GM12878 (cell line): Measurements from ENCODE around the gene CNTN6. TPM values are rescaled to one million over a fixed set of nuclear protein-coding genes. Genes with fewer than 3 reads are reported as not detected.

Experiments
- ATAC-seq: fragments of 200-7000 bp; cut with Tn5 transposase; 3 replicates; pipeline ENCODE4 v1.9.1; 2020; ENCODE audit warnings: mild to moderate bottlenecking, moderate library complexity
- BruUV-seq: library from RNA; stranded (reverse); fragments of 400-500 nt; replicated peaks from 2 replicates; lab custom pipeline; 2021; lab: Mats Ljungman, UMichigan
- CTCF ChIA-PET: fragments of 300-600 bp; sonication (Branson Sonifier 250); formaldehyde crosslinking; extraction: SDS; loops from one replicate; lab custom pipeline; 2021; ENCODE audit warnings: inconsistent platforms; lab: Yijun Ruan, JAX
- POLR2A ChIA-PET: fragments of 350-600 bp; formaldehyde crosslinking; extraction: SDS; loops from one replicate; lab custom pipeline; 2021; ENCODE audit warnings: inconsistent platforms; lab: Charles Lee
- RAD21 ChIA-PET: fragments of 300-600 bp; sonication (Branson Sonifier 250); formaldehyde crosslinking; loops from one replicate; lab custom pipeline; 2023; ENCODE audit warnings: antibody characterized with exemption; ENCODE audit not compliant: unreplicated experiment; lab: Charles Lee
- SMC1A ChIA-PET: fragments of 300-600 bp; sonication (Branson Sonifier 250); formaldehyde crosslinking; loops from one replicate; lab custom pipeline; 2023; ENCODE audit not compliant: unreplicated experiment, uncharacterized antibody; lab: Charles Lee
- DNase-seq: peaks from one replicate; pipeline ENCODE4 v3.0.0-alpha.2; 2011; ENCODE audit warnings: low read depth, low spot score
- FAIRE-seq: peaks from 3 replicates; lab custom pipeline; 2011; peaks lifted over from hg19 to GRCh38; lab: Jason Lieb, UNC
- H2AFZ ChIP-seq: 2 replicates; pipeline ENCODE4 v1.6.0; 2011; ENCODE audit warnings: low read depth, low read length, control low read depth; ENCODE audit not compliant: control insufficient read depth
- H3K27ac ChIP-seq: 2 replicates; pipeline ENCODE4 v1.5.1; 2011; ENCODE audit warnings: control low read depth; ENCODE audit not compliant: control insufficient read depth, insufficient read depth
- H3K27me3 ChIP-seq, 2 experiments: replicated peaks in 1 of 2; 2 replicates each; pipeline versions ENCODE4 v1.6.0 to v1.6.1; 2011; ENCODE audit warnings: low read length in 1 of 2; ENCODE audit not compliant: control insufficient read depth in 2 of 2, insufficient read depth in 2 of 2
- H3K36me3 ChIP-seq, 2 experiments: 2 replicates each; pipeline ENCODE4 v1.5.1; 2011; ENCODE audit warnings: low read length in 1 of 2; ENCODE audit not compliant: control insufficient read depth in 2 of 2, insufficient read depth in 2 of 2
- H3K4me1 ChIP-seq: 2 replicates; pipeline ENCODE4 v1.6.1; 2011; ENCODE audit warnings: mild to moderate bottlenecking, low read length, moderate library complexity, mixed read lengths; ENCODE audit not compliant: control insufficient read depth, insufficient read depth
- H3K4me2 ChIP-seq: 2 replicates; pipeline ENCODE4 v1.6.0; 2011; ENCODE audit warnings: control low read depth; ENCODE audit not compliant: control insufficient read depth, insufficient read depth
- H3K4me3 ChIP-seq: fragments of 200-600 bp; sonication (generic); 2 replicates; pipeline ENCODE4 v1.5.1; 2016
- H3K79me2 ChIP-seq: 2 replicates; pipeline ENCODE4 v1.6.0; 2011; ENCODE audit warnings: low read length; ENCODE audit not compliant: control insufficient read depth, insufficient read depth
- H3K9ac ChIP-seq: 2 replicates; pipeline ENCODE4 v1.8.0; 2011; ENCODE audit warnings: low read length, control low read depth, mixed read lengths; ENCODE audit not compliant: control insufficient read depth, insufficient read depth
- H3K9me3 ChIP-seq: replicated peaks from 3 replicates; pipeline ENCODE4 v1.5.1; 2011; ENCODE audit warnings: mild to moderate bottlenecking, low read length; ENCODE audit not compliant: control insufficient read depth, insufficient read depth
- H4K20me1 ChIP-seq: 2 replicates; pipeline ENCODE4 v1.6.0; 2011; ENCODE audit not compliant: control insufficient read depth, insufficient read depth
- GATAD2B ChIP-seq: fragments of 450-650 bp; conservative IDR thresholded peaks from 2 replicates; pipeline ENCODE4 v1.6.1; 2017; ENCODE audit warnings: low read depth, mild to moderate bottlenecking, moderate library complexity
- WGBS: methylation state at CpG from one replicate; pipeline ENCODE4 v1.1.6; 2016; ENCODE audit warnings: low lambda C conversion rate; ENCODE audit not compliant: insufficient replicate concordance, insufficient coverage; ENCODE audit errors: missing lambda C conversion rate; 5-methylcytosine and 5-hydroxymethylcytosine counted together
- in situ Hi-C: fragments of 300-500 bp; cut with MboI; formaldehyde crosslinking; loops from 9 replicates; pipeline ENCODE4 v1.14.3; 2018; ENCODE audit warnings: mixed read lengths
- intact Hi-C: fragments of 100-400 bp; cut with micrococcal nuclease; formaldehyde crosslinking; loops from one replicate; pipeline ENCODE4 v1.14.2; 2022; ENCODE audit not compliant: unreplicated experiment
- polyA plus RNA-seq, 11 experiments: library from polyadenylated mRNA; depleted of rRNA in 4 of 11; unstranded in 6 of 11; stranded (reverse) in 5 of 11; fragments of >200 nt; fragmentation: Nextera tagmentation in 4 of 11; fragmentation: Illumina TruSeq in 1 of 11; extraction: Ambion mirVana in 4 of 11; extraction: Trizol in 1 of 11; gene quantifications; 1 replicate in 1 of 11; 2 replicates in 10 of 11; pipeline versions ENCODE4 v1.2.1 to v1.2.3, GENCODE V29; 2011 to 2016; ENCODE audit warnings: inconsistent platforms in 2 of 11, missing spikeins in 2 of 11, low read depth in 1 of 11
- total RNA-seq, 4 experiments: library from RNA; depleted of rRNA in 3 of 4; stranded (reverse); fragments of >200 nt in 3 of 4; fragmentation: Illumina TruSeq in 1 of 4; extraction: Trizol in 1 of 4; gene quantifications; 2 replicates each; pipeline versions ENCODE4 v1.2.1 to v1.2.3, GENCODE V29; 2013 to 2021
- TF ChIP-seq, protein P1 (sequence below): fragments of 450-650 bp; IDR thresholded peaks from 2 replicates; pipeline ENCODE4 v1.6.1; 2016; ENCODE audit warnings: mild to moderate bottlenecking, moderate library complexity, borderline replicate concordance
- TF ChIP-seq, protein P2 (sequence below): fragments of 150-350 bp; IDR thresholded peaks from 2 replicates; pipeline ENCODE4 v1.6.1; 2016; ENCODE audit warnings: low read depth, low read length

The CNTN6 gene
- total and polyA plus RNA-seq, 10 of the 15 experiments (the other 5 are each of a cell fraction or from before 2014, with no cell fraction given) = not detected

DNA sequence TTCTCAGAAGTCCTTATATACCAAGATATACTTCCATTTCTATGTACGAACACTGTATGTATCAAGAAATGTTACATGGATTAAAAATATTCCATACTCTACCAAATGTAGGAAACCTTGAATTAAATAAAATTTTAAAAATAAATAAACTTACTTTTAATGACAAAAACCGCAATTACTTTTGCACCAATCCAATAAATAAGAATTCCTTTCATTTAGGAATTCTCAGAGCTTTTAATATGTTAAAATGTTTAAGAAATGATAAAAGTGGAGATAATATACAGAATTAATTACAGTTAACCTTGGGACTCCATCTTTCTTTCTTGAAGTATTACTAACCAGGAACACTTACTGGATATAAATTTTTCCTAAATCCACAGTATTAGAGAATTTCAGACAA is 272.7 kb downstream of the CNTN6 start:
- ATAC-seq = no peak
- Histone ChIP-seq H3K27me3 (no peaks in the 10 kb centered on the region), H3K4me1 (no peaks in the 10 kb centered on the region), H3K79me2 (no peaks in the 10 kb centered on the region), H2AFZ (no peak overlapping the region), H3K4me2 (no peak overlapping the region), H3K9me3 (no peaks in the 10 kb centered on the region), H3K27ac (no peak overlapping the region), H3K9ac (no peak overlapping the region), H3K36me3 (no peaks in the 10 kb centered on the region), H4K20me1 (no peaks in the 10 kb centered on the region), H3K4me3 (no peak overlapping the region)
- TF ChIP-seq, protein P1, sequence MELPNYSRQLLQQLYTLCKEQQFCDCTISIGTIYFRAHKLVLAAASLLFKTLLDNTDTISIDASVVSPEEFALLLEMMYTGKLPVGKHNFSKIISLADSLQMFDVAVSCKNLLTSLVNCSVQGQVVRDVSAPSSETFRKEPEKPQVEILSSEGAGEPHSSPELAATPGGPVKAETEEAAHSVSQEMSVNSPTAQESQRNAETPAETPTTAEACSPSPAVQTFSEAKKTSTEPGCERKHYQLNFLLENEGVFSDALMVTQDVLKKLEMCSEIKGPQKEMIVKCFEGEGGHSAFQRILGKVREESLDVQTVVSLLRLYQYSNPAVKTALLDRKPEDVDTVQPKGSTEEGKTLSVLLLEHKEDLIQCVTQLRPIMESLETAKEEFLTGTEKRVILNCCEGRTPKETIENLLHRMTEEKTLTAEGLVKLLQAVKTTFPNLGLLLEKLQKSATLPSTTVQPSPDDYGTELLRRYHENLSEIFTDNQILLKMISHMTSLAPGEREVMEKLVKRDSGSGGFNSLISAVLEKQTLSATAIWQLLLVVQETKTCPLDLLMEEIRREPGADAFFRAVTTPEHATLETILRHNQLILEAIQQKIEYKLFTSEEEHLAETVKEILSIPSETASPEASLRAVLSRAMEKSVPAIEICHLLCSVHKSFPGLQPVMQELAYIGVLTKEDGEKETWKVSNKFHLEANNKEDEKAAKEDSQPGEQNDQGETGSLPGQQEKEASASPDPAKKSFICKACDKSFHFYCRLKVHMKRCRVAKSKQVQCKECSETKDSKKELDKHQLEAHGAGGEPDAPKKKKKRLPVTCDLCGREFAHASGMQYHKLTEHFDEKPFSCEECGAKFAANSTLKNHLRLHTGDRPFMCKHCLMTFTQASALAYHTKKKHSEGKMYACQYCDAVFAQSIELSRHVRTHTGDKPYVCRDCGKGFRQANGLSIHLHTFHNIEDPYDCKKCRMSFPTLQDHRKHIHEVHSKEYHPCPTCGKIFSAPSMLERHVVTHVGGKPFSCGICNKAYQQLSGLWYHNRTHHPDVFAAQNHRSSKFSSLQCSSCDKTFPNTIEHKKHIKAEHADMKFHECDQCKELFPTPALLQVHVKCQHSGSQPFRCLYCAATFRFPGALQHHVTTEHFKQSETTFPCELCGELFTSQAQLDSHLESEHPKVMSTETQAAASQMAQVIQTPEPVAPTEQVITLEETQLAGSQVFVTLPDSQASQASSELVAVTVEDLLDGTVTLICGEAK = peak; percentile 25; the same call in 1 of the 2 replicates
- TF ChIP-seq GATAD2B = no peak
- TF ChIP-seq, protein P2, sequence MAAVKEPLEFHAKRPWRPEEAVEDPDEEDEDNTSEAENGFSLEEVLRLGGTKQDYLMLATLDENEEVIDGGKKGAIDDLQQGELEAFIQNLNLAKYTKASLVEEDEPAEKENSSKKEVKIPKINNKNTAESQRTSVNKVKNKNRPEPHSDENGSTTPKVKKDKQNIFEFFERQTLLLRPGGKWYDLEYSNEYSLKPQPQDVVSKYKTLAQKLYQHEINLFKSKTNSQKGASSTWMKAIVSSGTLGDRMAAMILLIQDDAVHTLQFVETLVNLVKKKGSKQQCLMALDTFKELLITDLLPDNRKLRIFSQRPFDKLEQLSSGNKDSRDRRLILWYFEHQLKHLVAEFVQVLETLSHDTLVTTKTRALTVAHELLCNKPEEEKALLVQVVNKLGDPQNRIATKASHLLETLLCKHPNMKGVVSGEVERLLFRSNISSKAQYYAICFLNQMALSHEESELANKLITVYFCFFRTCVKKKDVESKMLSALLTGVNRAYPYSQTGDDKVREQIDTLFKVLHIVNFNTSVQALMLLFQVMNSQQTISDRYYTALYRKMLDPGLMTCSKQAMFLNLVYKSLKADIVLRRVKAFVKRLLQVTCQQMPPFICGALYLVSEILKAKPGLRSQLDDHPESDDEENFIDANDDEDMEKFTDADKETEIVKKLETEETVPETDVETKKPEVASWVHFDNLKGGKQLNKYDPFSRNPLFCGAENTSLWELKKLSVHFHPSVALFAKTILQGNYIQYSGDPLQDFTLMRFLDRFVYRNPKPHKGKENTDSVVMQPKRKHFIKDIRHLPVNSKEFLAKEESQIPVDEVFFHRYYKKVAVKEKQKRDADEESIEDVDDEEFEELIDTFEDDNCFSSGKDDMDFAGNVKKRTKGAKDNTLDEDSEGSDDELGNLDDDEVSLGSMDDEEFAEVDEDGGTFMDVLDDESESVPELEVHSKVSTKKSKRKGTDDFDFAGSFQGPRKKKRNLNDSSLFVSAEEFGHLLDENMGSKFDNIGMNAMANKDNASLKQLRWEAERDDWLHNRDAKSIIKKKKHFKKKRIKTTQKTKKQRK = no peak
- CTCF ChIA-PET = no interaction called here
- SMC1A ChIA-PET = no interaction called here
- no TSS peak for BruUV-seq
- POLR2A ChIA-PET = no interaction called here
- RAD21 ChIA-PET = no interaction called here
- no peak for DNase-seq
- intact Hi-C loops (no loop called here), in situ Hi-C loops (no loop called here)
- FAIRE-seq = no peak
- WGBS = 16% methylated on average over 2 of the region's 2 CpGs
